HG03521 (cell line): ENCODE measurements around the gene COIL.
A peak's percentile ranks its signal among the peaks of the same experiment; 100 is the strongest.
"Not testable (repeated sequence)": the region's sequence is repeated elsewhere in the genome, so short reads cannot be mapped to it uniquely, and the experiment has no call there.

ENCODE experiments used
- ATAC-seq: cut with Tn5 transposase; IDR thresholded peaks from one replicate; pipeline ENCODE4 v1.9.1; 2021; ENCODE audit warnings: mild to moderate bottlenecking, moderate library complexity; ENCODE audit not compliant: unreplicated experiment

The COIL gene

GRCh38 chr17:56960596-56961538, at the start of gene COIL:
TSS of gene COIL (minus strand) at chr17:56961050. CDS start at chr17:56961019, 31 bp downstream.
- peak; percentile 96 for ATAC-seq

DNA sequence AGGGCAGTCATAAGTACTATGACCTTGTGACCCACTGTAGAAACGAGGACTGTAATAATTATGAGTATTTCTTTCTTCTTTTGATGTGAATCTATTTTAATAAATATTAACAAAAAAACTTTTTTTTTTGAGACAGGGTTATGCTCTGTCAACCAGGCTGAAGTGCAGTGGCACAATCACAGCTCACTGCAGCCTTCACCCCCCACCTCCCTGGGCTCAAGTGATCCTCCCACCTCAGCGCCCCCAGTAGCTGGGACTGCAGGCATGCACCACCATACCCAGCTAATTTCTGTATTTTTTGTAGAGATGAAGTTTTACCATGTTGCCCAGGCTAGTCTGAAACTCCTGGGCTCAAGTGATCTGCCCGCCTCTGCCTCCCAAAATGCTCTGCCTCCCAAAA, 49.6 kb upstream of the COIL start:
- no peak for ATAC-seq

DNA sequence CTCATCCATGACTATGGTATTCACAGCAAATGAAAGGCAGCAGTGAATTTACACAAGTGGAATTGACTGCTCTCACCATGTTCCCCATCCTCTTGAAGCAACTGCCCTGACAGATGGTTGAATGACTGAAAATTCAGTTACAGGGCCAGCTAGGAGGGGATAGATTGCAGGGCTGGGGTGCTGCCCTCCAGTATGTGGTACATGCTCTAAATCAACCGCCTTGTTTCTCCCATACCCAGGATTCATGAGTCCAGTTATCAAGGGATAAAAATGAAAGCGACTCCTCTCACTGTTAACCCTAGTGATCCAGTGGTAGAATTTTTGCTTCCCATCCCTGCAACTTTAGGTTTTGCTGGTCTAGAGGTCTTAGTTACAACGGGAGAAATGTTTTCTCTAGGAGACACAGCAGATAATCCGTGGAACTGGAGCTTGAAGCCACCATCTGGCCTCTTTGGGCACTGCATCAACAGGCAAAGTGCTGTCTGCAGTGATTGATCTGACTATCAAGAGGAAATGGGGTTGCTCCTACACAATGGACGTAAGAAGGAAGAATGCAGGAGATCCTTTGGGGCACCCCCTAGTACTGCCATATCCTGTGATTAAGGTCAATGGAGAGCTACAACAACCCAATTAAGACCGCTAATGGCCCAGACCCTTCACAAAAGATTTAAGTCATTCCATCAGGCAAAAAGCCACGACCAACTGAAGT, 49.0 kb upstream of the COIL start:
- ATAC-seq, result no peak

DNA sequence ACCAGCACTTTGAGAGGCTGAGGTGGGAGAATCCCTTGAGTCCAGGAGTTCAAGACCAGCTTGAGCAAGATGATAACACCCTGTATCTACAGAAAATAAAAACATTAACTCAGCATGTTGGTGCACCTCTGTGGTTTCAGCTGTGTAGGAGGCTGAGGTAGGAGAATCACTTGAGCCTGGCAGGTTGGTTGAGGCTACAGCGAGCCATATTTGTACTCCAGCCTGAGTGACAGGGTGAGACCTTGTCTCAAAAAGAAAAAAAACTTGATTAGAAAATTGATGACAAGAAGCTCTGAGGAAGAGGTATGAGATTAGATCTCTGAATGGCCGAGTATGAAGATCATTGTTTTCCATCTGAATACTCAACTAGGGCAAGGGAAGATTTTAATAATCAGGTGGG, 48.1 kb upstream of the COIL start:
- no peak for ATAC-seq

DNA sequence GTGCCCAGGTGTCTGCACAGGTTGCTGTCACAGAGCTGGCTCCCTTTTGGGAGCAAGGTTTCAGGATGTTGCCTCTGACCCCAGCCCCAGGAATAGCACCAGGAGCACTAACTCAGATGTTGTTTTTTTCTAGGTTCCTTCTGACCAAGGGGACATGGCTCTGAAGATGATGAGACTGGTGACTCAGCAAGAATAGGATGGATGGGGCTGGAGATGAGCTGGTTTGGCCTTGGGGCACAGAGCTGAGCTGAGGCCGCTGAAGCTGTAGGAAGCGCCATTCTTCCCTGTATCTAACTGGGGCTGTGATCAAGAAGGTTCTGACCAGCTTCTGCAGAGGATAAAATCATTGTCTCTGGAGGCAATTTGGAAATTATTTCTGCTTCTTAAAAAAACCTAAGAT, 45.2 kb upstream of the COIL start:
- no peak for ATAC-seq

DNA sequence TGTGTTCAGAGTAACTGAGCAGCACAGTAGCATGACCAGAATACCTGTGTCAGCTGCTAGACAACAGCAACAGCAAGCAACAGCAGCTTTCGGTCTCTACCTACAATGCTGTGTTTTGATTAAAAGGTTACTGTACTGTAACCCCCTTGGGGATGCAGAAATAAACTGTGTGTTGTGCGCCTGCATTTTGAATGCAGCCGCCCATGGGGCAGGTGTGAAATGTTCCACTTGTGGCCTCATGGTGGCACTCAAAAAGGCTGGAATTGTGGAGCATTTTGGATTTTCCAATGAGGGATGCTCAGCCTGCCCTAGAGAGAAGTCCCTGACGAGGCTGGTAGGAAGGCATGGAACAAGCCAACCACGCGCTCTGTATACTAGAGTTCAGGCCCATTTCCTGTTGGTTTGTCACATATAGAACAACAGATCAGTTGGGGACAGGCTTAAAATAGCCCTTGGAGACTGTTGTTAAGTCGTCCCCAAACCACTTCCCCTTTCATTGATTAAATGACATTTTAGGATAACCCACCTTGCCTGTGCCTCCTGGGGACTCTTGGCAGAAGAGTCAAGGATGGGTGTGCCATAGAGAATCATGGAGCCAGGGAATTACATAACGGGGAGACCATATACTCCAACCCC, 44.2 kb upstream of the COIL start:
- peak; percentile 79 for ATAC-seq

GRCh38 chr17:57002904-57003303, 42.1 kb upstream of the COIL start:
- ATAC-seq, result no peak

GRCh38 chr17:57001541-57001940, 40.7 kb upstream of the COIL start:
- no peak for ATAC-seq

- no peak for ATAC-seq
Measured at GRCh38 chr17:56997313-56997712, 36.5 kb upstream of the COIL start.

DNA sequence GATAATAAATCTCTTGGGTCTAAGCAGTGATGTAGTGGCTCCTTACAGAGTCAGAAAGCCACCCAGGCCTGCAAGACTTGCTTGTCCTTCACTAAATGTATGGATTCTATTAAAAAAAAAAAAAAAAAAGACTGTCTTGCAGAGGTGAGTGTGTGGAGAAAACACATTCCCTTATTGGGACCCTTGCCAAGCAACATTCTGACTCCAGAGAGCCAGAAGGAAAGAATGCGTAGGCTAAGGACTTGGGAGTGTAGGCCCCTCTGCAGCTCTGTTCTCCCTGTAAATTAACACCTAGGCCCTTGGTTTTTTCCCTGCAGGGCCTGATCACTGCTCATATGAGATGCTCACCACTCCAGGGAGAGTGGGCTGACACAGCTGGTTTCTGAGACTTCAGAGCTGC, 34.9 kb upstream of the COIL start:
- no peak for ATAC-seq

DNA sequence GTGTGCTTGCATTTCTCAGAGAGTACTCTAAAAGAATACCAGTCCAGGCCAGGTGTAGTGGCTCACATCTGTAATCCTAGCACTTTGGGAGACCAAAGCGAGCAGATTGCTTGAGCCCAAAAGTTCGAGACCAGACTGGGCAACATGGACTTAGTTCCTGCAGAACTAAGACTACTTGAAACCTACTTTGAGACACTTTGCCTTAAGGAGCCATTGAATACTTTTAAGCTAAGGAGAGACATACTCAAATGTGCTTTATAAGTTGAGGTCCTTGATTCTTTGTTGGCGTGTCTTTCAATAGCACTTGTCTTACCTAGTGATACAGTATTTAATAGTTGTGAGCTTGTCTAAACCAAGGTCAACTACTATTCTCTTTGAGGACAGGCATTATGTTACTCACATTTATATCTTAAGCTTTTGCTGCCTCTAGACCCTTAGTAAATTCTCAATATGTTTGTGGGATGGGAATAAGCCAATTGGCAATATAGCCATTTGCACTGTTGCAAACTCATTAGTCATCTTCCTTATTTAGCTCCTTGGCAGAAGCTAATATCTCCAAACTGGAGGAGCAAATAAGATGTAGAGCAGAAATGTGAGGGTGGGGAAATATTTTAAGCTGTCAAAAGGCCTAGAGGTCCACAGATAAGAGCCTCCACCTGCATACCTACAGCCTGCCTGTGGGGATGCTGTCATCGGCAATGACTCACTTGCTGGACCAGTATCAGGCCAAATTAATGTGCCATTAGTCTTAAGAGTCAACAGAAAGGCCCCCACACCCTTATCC, 33.4 kb upstream of the COIL start:
- ATAC-seq, result no peak

- ATAC-seq, result no peak
Measured at GRCh38 chr17:56992364-56992763, 31.5 kb upstream of the COIL start.

- ATAC-seq, result no peak
Measured at GRCh38 chr17:56988901-56989572, 28.2 kb upstream of the COIL start.

GRCh38 chr17:56987283-56987834, 26.5 kb upstream of the COIL start:
- ATAC-seq, result no peak

- no peak for ATAC-seq
Measured at GRCh38 chr17:56985371-56986162, 24.7 kb upstream of the COIL start.

- no peak for ATAC-seq
Measured at GRCh38 chr17:56983366-56983765, 22.5 kb upstream of the COIL start.

GRCh38 chr17:56982312-56982711, 21.5 kb upstream of the COIL start:
- ATAC-seq, result no peak

- ATAC-seq, result not testable (repeated sequence)
Measured at GRCh38 chr17:56980526-56980925, 19.7 kb upstream of the COIL start.

DNA sequence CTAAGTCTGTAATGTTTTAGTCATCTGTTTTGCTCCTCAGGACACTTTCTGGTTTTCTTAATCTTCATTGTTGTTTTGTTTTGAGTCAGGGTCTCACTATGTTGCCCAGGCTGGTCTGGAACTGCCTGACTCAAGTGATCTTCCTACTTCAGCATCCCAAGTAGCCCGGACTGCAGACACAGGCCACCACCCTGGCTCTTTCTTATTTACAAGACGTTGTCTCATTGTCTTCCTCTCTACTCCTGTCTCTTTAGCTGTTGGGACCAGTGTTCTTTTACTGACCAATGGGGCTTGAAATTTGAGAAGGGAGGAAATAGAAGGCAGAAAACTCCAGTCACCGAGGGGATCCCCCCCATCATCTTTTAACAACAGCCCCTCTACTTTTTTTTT, 18.2 kb upstream of the COIL start:
- no peak for ATAC-seq
